ENCODE results near the gene GLIS1. TPM values are rescaled to one million over a fixed set of nuclear protein-coding genes. Genes with fewer than 3 reads are reported as not detected.
A peak's percentile ranks its signal among the peaks of the same experiment; 100 is the strongest.

GLIS1 gene
- total RNA-seq = 2.4 and 2.9 TPM in 2 replicates

DNA sequence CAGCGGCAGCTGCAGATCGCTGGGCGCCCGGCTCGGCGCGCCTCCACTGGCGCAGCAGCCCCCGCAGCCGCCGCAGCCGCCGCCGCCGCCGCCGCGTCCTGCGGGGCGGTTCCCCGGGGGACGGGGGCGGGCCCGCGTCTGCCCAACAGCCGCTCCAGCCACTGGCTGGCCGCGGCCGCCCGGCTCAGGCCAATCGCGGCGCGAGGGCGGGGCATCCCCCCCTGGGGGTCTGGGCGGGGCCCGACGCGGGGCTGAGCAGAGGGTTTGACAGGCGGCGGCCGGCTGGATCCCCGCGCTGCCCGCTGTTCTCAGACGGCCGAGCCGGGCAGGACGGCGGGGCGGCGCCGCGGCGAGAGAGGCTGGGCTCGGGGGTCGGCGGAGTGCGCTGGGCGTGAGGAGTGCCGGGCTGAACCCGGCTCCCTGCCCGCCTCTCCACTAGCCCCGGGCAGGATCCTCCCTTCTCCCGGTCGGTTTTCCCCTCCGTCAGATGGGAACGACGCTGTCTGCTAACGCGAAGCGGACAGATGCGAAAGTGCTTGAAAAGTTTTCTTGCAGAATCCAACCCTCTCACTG, at the start of gene GLIS1:
GLIS1 (minus strand) TSS at position 56 of the 573 bp plus-strand sequence. CDS start 1,100 bp downstream, outside the sequence.
- Histone ChIP-seq H3K9me3 (ENCODE audit: low read depth, low read length) (no peaks in the 10 kb centered on the region), H3K4me2 (ENCODE audit: insufficient read depth, low read length) (peak within 1 kb of the TSS; percentile 84), H2AFZ (ENCODE audit: low read length) (peak within 1 kb of the TSS; percentile 80), H3K27ac (ENCODE audit: low read depth, low read length) (peak within 1 kb of the TSS; percentile 85), H3K27me3 (ENCODE audit: insufficient read depth, low read length) (no peaks in the 10 kb centered on the region), H3K4me3 (ENCODE audit: insufficient read depth, low read length) (peak within 1 kb of the TSS; percentile 79), H3K4me1 (ENCODE audit: insufficient read depth, low read length) (peaks cover 52% of the 10 kb centered on the region), H3K79me2 (ENCODE audit: insufficient read depth, low read length) (peaks cover 22% of the 10 kb centered on the region), H4K20me1 (ENCODE audit: insufficient read depth, low read length) (no peaks in the 10 kb centered on the region), H3K36me3 (ENCODE audit: insufficient read depth, low read length) (no peaks in the 10 kb centered on the region)
- TF ChIP-seq, protein P1, sequence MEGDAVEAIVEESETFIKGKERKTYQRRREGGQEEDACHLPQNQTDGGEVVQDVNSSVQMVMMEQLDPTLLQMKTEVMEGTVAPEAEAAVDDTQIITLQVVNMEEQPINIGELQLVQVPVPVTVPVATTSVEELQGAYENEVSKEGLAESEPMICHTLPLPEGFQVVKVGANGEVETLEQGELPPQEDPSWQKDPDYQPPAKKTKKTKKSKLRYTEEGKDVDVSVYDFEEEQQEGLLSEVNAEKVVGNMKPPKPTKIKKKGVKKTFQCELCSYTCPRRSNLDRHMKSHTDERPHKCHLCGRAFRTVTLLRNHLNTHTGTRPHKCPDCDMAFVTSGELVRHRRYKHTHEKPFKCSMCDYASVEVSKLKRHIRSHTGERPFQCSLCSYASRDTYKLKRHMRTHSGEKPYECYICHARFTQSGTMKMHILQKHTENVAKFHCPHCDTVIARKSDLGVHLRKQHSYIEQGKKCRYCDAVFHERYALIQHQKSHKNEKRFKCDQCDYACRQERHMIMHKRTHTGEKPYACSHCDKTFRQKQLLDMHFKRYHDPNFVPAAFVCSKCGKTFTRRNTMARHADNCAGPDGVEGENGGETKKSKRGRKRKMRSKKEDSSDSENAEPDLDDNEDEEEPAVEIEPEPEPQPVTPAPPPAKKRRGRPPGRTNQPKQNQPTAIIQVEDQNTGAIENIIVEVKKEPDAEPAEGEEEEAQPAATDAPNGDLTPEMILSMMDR (IDR thresholded peaks at IDR 0.05; ENCODE audit: extremely low read depth, low read depth, low read length) = no peak
- peak; percentile 100 for DNase-seq (ENCODE audit: insufficient read length, low spot score, missing footprints)

DNA sequence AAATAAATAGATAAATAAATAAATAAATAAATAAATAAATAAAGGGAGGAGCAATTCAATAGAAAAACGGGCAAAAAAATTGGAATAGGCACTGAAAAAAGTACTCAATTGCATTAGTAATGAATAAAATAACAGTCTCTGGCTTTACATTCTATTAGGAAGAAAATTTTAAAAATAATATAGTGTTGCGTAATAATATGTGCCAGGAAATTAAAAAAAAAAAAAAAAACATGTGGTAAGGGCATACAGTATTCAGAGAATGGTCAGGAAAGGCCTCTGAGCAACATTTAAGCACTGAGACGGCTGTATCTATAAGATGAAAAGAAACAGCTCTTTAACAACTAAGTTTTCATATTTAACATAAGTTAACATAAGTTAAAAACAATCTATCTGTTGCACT, 48.7 kb upstream of the GLIS1 start:
- no peaks in the 10 kb centered on the region for H3K9me3 ChIP-seq (ENCODE audit: low read depth, low read length)
- H3K4me2 ChIP-seq (ENCODE audit: insufficient read depth, low read length) = no peak overlapping the region
- H3K4me1 ChIP-seq (ENCODE audit: insufficient read depth, low read length) = peaks cover 2% of the 10 kb centered on the region
- TF ChIP-seq, protein P1 (IDR thresholded peaks at IDR 0.05; ENCODE audit: extremely low read depth, low read depth, low read length) = no peak
- no peaks in the 10 kb centered on the region for H3K79me2 ChIP-seq (ENCODE audit: insufficient read depth, low read length)
- no peak overlapping the region for H2AFZ ChIP-seq (ENCODE audit: low read length)
- no peak for DNase-seq (ENCODE audit: insufficient read length, low spot score, missing footprints)
- no peak overlapping the region for H3K27ac ChIP-seq (ENCODE audit: low read depth, low read length)
- peaks cover 9% of the 10 kb centered on the region for H3K36me3 ChIP-seq (ENCODE audit: insufficient read depth, low read length)
- H3K4me3 ChIP-seq (ENCODE audit: insufficient read depth, low read length) = no peak overlapping the region
- no peaks in the 10 kb centered on the region for H3K27me3 ChIP-seq (ENCODE audit: insufficient read depth, low read length)
- H4K20me1 ChIP-seq (ENCODE audit: insufficient read depth, low read length) = no peaks in the 10 kb centered on the region

DNA sequence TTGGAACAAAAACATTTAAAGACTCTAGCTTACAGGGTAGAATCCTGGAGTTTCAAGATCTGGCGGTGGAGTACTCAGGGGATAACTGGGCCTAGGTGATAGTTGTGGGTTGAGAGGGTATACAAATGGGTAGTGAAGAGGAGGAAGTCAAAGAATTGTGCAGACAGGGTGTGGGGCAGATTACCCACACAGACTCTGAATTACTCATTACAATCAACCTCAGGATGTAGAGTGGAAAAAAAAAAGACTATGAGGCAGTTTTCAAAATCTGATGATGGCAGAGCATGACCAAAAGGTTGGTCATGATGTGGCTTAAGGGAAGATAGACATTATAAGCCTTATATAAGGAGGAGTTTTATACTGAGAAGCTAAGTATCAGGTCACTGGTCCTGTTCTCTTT, 44.1 kb upstream of the GLIS1 start:
- Histone ChIP-seq H3K4me1 (ENCODE audit: insufficient read depth, low read length) (peaks cover 16% of the 10 kb centered on the region), H3K36me3 (ENCODE audit: insufficient read depth, low read length) (peaks cover 7% of the 10 kb centered on the region)
- DNase-seq (ENCODE audit: insufficient read length, low spot score, missing footprints) = peak; percentile 85

DNA sequence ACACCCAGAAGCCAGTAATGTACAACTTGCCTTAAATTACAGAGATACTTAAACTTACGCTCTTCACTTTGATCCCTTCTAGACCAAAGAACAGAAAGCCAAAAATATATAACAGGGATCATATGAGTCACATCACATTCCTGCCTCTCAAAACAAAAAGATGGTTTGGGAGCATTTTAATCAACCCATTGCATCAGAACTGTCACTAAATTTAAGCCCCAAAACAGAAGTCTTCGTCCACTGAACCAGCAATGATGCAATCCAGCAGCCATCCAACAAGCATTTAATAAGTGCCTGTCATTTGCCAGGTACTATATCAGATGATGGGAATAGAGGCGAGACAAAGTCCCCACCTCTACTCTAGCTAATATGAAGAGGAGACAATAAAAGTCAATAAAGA, 42.7 kb upstream of the GLIS1 start:
- Histone ChIP-seq H3K27ac (ENCODE audit: low read depth, low read length) (peak overlapping the region; percentile 38), H3K36me3 (ENCODE audit: insufficient read depth, low read length) (peaks cover 11% of the 10 kb centered on the region), H3K4me1 (ENCODE audit: insufficient read depth, low read length) (peaks cover 16% of the 10 kb centered on the region), H4K20me1 (ENCODE audit: insufficient read depth, low read length) (no peaks in the 10 kb centered on the region), H3K79me2 (ENCODE audit: insufficient read depth, low read length) (no peaks in the 10 kb centered on the region), H3K9me3 (ENCODE audit: low read depth, low read length) (no peaks in the 10 kb centered on the region), H3K4me2 (ENCODE audit: insufficient read depth, low read length) (peak overlapping the region; percentile 39), H2AFZ (ENCODE audit: low read length) (peak overlapping the region; percentile 53), H3K27me3 (ENCODE audit: insufficient read depth, low read length) (no peaks in the 10 kb centered on the region), H3K4me3 (ENCODE audit: insufficient read depth, low read length) (no peak overlapping the region)
- DNase-seq (ENCODE audit: insufficient read length, low spot score, missing footprints) = peak; percentile 84
- TF ChIP-seq, protein P1 (IDR thresholded peaks at IDR 0.05; ENCODE audit: extremely low read depth, low read depth, low read length) = no peak

More for the DNA sequence above, 44.1 kb upstream of the GLIS1 start:
- Histone ChIP-seq H3K9me3 (ENCODE audit: low read depth, low read length) (no peaks in the 10 kb centered on the region), H3K4me2 (ENCODE audit: insufficient read depth, low read length) (no peak overlapping the region), H3K27me3 (ENCODE audit: insufficient read depth, low read length) (no peaks in the 10 kb centered on the region), H3K27ac (ENCODE audit: low read depth, low read length) (peak overlapping the region; percentile 7), H3K4me3 (ENCODE audit: insufficient read depth, low read length) (no peak overlapping the region), H3K79me2 (ENCODE audit: insufficient read depth, low read length) (no peaks in the 10 kb centered on the region), H4K20me1 (ENCODE audit: insufficient read depth, low read length) (no peaks in the 10 kb centered on the region), H2AFZ (ENCODE audit: low read length) (no peak overlapping the region)
- TF ChIP-seq, protein P1 (IDR thresholded peaks at IDR 0.05; ENCODE audit: extremely low read depth, low read depth, low read length) = no peak

Measured in osteoblast (primary cell).